BJ (cell line): ENCODE measurements around the gene COL6A3. TPM values are rescaled to one million over a fixed set of nuclear protein-coding genes. Genes with fewer than 3 reads are reported as not detected.

ENCODE experiments used
- polyA plus RNA-seq: library from polyadenylated mRNA; depleted of rRNA; stranded (reverse); fragments of >200 nt; gene quantifications from 2 replicates; pipeline ENCODE4 v1.2.3, GENCODE V29; 2011; rRNA removed

COL6A3 gene
- polyA plus RNA-seq, 1 experiment = 695 TPM

Other genes starting within 250 kb of the COL6A3 start
- gene MLPH, start 73.1 kb upstream of the COL6A3 start, polyA plus RNA-seq = 16.1 and 18.5 TPM in 2 replicates
- not detected in 2 replicates for gene PRLH, start 152.4 kb upstream of the COL6A3 start, polyA plus RNA-seq
- gene RAB17, start 176.6 kb upstream of the COL6A3 start, polyA plus RNA-seq = 0.25 and 0.51 TPM in 2 replicates
- gene LRRFIP1, start 213.4 kb upstream of the COL6A3 start, polyA plus RNA-seq = 50.4 and 58.5 TPM in 2 replicates